Measurements from ENCODE around the gene RNF11.

The RNF11 gene

DNA sequence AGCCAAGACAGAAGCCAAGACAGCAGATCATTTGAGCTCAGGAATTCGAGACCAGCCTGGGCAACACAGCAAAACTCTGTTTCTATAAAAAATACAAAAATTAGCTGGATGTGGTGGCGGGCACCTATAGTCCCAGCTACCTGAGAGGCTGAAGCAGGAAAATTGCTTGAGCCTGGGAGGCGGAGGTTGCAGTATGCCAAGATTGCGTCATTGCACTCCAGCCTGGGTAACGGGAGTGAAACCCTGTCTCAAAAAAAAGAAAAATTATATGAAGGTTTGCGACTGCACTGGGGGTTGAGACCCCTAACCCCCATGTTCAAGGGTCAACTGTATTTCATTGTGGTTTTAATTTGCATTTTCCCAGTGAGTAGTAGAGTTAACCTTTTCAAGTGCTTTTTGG is 16.3 kb downstream of the RNF11 start:
- TF ChIP-seq FOXP2 (optimal IDR thresholded peaks at IDR 0.05; ENCODE audit: borderline replicate concordance, extremely low read depth, extremely low read length, insufficient read depth): no peak
- no peak for TF ChIP-seq TAF1 (IDR thresholded peaks at IDR 0.05; ENCODE audit: borderline replicate concordance, insufficient read depth, low read length)
- TF ChIP-seq SIN3A (IDR thresholded peaks at IDR 0.05; ENCODE audit: borderline replicate concordance, insufficient read depth, low read length): no peak
- no peak for TF ChIP-seq POLR2AphosphoS5 (IDR thresholded peaks at IDR 0.05; ENCODE audit: low read depth, low read length)
- TF ChIP-seq, protein P1, sequence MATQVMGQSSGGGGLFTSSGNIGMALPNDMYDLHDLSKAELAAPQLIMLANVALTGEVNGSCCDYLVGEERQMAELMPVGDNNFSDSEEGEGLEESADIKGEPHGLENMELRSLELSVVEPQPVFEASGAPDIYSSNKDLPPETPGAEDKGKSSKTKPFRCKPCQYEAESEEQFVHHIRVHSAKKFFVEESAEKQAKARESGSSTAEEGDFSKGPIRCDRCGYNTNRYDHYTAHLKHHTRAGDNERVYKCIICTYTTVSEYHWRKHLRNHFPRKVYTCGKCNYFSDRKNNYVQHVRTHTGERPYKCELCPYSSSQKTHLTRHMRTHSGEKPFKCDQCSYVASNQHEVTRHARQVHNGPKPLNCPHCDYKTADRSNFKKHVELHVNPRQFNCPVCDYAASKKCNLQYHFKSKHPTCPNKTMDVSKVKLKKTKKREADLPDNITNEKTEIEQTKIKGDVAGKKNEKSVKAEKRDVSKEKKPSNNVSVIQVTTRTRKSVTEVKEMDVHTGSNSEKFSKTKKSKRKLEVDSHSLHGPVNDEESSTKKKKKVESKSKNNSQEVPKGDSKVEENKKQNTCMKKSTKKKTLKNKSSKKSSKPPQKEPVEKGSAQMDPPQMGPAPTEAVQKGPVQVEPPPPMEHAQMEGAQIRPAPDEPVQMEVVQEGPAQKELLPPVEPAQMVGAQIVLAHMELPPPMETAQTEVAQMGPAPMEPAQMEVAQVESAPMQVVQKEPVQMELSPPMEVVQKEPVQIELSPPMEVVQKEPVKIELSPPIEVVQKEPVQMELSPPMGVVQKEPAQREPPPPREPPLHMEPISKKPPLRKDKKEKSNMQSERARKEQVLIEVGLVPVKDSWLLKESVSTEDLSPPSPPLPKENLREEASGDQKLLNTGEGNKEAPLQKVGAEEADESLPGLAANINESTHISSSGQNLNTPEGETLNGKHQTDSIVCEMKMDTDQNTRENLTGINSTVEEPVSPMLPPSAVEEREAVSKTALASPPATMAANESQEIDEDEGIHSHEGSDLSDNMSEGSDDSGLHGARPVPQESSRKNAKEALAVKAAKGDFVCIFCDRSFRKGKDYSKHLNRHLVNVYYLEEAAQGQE (IDR thresholded peaks at IDR 0.05; ENCODE audit: insufficient read depth in 1 of 2, low read depth in 2 of 2, low read length in 2 of 2): no peak

DNA sequence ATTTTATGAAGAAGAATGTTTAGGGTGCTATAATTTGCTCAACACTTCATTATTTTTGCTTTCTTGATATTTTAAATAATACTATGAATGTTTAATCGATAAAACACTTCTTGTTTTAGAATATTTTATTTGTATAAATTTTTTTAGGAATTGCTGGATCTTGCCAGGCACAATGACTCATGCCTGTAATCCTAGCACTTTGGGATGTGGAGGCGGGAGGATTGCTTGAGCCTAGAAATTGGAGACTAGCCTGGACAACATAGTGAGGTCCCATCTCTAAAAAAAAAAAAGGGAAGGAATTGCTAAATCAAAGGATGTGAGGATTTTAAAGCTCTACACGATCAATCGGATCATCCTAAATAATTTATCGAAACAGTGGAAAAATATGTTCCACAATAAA is 17.6 kb downstream of the RNF11 start:
- TF ChIP-seq TAF1 (IDR thresholded peaks at IDR 0.05; ENCODE audit: borderline replicate concordance, insufficient read depth, low read length): no peak
- TF ChIP-seq, protein P1 (IDR thresholded peaks at IDR 0.05; ENCODE audit: insufficient read depth in 1 of 2, low read depth in 2 of 2, low read length in 2 of 2): no peak

DNA sequence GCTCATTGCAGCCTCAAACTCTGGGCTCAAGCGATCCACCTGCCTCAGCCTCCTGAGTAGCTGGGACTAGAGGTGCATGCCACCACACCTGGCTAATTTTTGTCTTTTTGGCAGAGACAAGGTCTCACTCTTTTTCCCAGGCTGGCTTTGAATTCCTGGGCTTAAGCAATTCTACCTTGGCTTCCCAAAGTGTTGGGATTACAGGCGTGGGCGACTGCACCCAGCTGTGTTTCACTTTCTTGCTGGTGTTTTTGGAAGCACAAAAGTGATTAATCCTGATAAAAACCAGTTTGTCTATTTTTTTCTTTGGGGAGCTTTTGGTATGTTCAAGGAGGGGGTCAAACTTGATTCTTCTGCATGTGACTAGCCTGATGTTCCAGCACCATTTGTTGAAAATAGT is 19.3 kb downstream of the RNF11 start:
- TF ChIP-seq, protein P1 (IDR thresholded peaks at IDR 0.05; ENCODE audit: insufficient read depth in 1 of 2, low read depth in 2 of 2, low read length in 2 of 2): no peak

DNA sequence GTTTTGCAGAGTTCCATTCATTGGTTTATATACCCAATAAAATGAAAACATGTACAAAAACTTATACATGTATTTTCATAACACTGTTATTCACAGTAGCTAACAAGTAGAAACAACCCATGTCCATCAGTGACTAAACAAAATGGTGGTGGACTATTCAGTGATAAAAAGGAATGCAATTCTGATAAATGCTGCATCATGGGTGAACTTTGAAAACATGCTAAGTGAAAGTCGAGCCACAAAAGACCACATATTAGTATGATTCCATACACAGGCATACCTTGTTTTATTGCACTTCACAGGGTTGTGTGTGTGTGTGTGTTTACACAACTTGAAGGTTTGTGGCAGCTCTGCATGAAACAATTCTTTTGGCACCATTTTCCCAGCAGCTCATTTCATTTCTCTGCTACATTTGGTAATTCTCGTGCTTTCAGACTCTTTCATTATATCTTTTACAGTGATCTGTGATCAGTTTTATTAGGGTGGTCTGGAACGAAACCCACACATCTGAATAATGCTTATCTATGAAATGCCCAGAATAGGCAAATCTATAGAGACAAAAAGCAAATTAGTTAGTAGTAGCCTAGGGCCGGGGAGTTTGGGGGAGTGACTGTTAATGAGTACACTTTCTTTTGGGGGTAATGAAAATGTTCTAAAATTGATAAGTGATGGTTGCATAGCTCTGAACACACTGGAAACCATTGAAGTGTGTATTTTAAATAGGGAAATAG is 27.2 kb downstream of the RNF11 start:
- TF ChIP-seq SIN3A (IDR thresholded peaks at IDR 0.05; ENCODE audit: borderline replicate concordance, insufficient read depth, low read length) (no peak), POLR2AphosphoS5 (IDR thresholded peaks at IDR 0.05; ENCODE audit: low read depth, low read length) (no peak), FOXP2 (optimal IDR thresholded peaks at IDR 0.05; ENCODE audit: borderline replicate concordance, extremely low read depth, extremely low read length, insufficient read depth) (no peak), TAF1 (IDR thresholded peaks at IDR 0.05; ENCODE audit: borderline replicate concordance, insufficient read depth, low read length) (no peak)
- TF ChIP-seq, protein P1 (IDR thresholded peaks at IDR 0.05; ENCODE audit: insufficient read depth in 1 of 2, low read depth in 2 of 2, low read length in 2 of 2): no peak

DNA sequence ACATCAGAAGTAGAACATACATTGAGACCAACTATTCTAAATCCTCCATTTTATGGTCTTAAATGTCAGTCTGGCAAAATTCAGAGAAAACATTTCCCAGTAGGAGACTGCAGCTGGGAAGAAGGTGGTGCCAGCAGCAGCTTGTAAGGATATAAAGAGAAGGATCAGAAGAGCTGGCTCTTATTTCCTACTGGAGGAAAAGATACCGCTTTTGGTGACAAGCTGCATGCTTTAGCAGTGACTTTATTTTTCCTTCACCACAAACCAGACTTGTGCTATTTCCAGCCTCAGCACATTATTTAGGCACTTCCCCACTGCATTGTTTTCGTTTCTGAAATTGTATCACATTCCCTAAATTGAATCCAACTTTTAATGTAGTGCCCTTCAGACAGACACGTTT is 28.4 kb downstream of the RNF11 start:
- no peak for TF ChIP-seq POLR2AphosphoS5 (IDR thresholded peaks at IDR 0.05; ENCODE audit: low read depth, low read length)
- TF ChIP-seq SIN3A (IDR thresholded peaks at IDR 0.05; ENCODE audit: borderline replicate concordance, insufficient read depth, low read length): no peak
- TF ChIP-seq, protein P1 (IDR thresholded peaks at IDR 0.05; ENCODE audit: insufficient read depth in 1 of 2, low read depth in 2 of 2, low read length in 2 of 2): no peak
- TF ChIP-seq FOXP2 (optimal IDR thresholded peaks at IDR 0.05; ENCODE audit: borderline replicate concordance, extremely low read depth, extremely low read length, insufficient read depth): no peak
- no peak for TF ChIP-seq TAF1 (IDR thresholded peaks at IDR 0.05; ENCODE audit: borderline replicate concordance, insufficient read depth, low read length)

Measured in PFSK-1 (cell line).